ENCODE data around the gene BMP7.
A peak's percentile ranks its signal among the peaks of the same experiment; 100 is the strongest.
"Not testable (repeated sequence)": the region's sequence is repeated elsewhere in the genome, so short reads cannot be mapped to it uniquely, and the experiment has no call there.

Gene BMP7

DNA sequence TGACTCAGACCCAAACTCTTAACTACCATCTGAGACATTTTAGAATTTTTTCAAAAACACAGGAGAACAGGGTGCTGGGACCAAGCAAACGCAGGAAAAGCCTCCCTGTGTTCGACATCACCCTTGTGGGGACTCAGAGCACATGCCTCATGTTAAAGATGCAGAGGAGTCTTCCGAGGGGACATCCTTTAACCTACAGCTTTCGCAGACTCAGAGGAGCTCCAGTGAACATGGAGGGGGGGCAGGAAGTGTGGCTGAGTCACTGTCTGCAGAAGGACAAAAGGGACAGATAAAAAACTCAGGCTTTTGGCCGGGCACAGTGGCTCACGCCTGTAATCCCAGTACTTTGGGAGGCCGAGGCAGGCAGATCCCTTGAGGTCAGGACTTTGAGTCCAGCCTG is 15.1 kb downstream of the BMP7 start:
- Mint-ChIP-seq H3K4me1 (peaks cover 5% of the 10 kb centered on the region), H3K4me3 (no peak overlapping the region), H3K9me3 (no peaks in the 10 kb centered on the region), H3K27ac (no peak overlapping the region), H3K36me3 (no peaks in the 10 kb centered on the region)
- DNase-seq (ENCODE audit: low spot score in 2 of 2) (peak in 1 of 2 donors; percentile 51), ATAC-seq (peak; percentile 36)

DNA sequence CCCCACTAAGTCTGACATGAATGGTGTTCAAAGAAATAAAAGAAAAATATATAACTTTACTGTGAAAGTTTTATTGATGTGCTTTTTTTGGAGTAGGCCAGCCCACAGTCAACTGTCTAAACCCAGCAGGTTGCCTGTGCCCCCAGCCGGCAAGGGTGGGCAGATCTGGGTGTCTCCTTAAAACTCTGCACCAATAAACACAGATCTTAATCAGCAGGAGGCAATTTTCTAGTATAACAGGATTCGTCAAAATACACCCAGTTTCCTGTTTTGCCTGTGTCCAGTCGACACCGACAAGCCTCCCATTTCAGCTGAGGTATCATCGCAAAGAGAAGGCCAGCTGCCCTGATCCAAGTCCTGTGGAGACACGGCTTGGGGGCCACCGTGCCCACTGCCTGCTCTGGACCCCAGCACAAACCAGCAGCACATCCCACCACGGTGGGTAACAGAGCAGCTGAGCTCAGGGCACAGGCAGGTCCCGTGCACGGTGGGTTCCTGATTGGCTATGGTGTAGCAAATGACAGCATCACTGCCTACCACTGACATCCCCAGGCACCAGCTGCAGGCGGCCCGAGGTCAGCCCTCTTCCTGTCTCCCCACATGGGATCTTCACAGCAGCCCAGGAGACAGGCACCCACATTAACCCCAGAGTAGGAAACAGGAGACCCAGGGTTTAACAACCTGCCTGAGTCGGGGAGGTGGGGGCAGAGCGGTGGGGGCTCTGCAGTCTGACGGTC is 15.7 kb downstream of the BMP7 start:
- DNase-seq (ENCODE audit: low spot score in 2 of 2) (peak in 1 of 2 donors; percentile 54), ATAC-seq (peak; percentile 53)
- Mint-ChIP-seq H3K36me3 (no peaks in the 10 kb centered on the region), H3K27ac (no peak overlapping the region), H3K9me3 (no peaks in the 10 kb centered on the region), H3K4me1 (peaks cover 5% of the 10 kb centered on the region), H3K4me3 (no peak overlapping the region)

DNA sequence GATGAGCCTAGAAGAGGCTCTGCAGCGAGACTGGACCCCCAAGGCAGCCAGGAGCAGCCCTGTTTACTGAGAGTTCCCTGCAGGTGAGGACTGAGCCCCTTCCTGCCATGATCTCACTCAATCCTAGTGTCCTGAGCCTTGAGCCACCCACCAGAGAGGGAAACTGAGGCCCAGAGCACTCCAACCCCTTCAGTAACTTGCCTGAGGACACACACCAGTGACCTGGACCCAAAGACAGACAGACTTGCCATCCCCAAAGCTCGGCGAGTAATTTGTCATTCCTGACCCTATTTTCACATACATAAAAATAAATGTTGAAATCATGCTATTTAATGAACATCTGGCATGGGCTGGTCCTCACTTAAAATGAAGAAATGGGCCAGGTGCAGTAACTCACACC is 16.7 kb downstream of the BMP7 start:
- Mint-ChIP-seq H3K4me1 (peaks cover 5% of the 10 kb centered on the region), H3K36me3 (no peaks in the 10 kb centered on the region)

DNA sequence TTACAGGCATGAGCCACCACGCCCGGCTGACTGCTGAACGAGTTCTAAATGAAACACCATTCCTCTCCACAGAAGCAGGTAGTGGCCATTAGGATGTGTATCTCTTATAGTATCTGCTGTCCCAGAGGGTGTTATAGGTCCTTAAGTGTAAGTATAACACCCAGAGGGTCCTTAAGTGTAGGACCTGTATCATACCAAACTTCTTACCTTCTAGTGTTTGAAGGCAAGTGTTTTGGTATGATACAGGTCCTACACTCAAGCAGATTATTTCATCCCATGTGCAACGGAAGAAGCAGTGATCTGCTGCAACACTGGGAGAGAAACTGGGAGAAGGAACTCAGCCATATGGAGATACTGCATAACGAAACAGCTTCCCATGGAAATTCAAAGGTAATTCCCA is 17.4 kb downstream of the BMP7 start:
- Mint-ChIP-seq H3K4me3 (no peak overlapping the region), H3K4me1 (peaks cover 5% of the 10 kb centered on the region)
- ATAC-seq = no peak

More for the DNA sequence above, 16.7 kb downstream of the BMP7 start:
- no peak for DNase-seq (ENCODE audit: low spot score in 2 of 2)
- Mint-ChIP-seq H3K9me3 (no peaks in the 10 kb centered on the region), H3K27ac (no peak overlapping the region), H3K4me3 (no peak overlapping the region)
- ATAC-seq = no peak

DNA sequence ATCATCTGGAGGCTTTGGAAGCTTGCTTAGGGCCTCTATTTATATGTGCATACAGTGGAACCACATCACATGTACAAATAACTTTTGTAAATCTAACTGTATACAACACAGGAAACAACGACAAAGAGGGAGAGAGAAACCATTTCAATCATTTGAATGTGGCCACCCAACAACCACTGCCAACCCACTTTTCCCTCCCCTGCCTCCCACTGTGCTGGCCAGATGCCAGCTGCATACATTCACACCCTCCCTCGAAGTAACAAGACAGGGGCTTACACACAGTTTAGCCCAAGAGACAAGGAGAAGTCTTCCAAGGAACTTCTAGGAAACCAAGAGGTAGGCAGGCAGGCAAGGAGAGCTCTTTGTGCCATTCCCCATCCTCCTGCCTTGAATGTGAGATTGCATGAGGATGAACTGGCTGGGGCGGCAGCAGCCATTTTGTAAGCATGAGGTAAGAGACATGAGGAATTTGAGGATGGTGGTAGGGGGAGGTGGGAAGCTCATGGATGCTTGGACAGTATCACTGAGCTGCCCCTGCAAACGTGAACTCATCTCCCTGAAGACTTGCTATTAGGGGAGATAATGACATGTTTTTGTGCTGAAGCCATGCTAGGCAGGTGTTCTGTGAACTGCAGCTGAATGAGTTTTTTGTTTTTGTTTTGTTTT is 18.2 kb downstream of the BMP7 start:
- peaks cover 5% of the 10 kb centered on the region for H3K4me1 Mint-ChIP-seq
- no peak overlapping the region for H3K27ac Mint-ChIP-seq
- no peak for DNase-seq (ENCODE audit: low spot score in 2 of 2)
- H3K4me3 Mint-ChIP-seq = no peak overlapping the region
- no peaks in the 10 kb centered on the region for H3K9me3 Mint-ChIP-seq
- no peak for ATAC-seq
- no peaks in the 10 kb centered on the region for H3K36me3 Mint-ChIP-seq

More for the DNA sequence above, 17.4 kb downstream of the BMP7 start:
- H3K27ac Mint-ChIP-seq = no peak overlapping the region
- no peak for DNase-seq (ENCODE audit: low spot score in 2 of 2)
- no peaks in the 10 kb centered on the region for H3K9me3 Mint-ChIP-seq
- no peaks in the 10 kb centered on the region for H3K36me3 Mint-ChIP-seq

DNA sequence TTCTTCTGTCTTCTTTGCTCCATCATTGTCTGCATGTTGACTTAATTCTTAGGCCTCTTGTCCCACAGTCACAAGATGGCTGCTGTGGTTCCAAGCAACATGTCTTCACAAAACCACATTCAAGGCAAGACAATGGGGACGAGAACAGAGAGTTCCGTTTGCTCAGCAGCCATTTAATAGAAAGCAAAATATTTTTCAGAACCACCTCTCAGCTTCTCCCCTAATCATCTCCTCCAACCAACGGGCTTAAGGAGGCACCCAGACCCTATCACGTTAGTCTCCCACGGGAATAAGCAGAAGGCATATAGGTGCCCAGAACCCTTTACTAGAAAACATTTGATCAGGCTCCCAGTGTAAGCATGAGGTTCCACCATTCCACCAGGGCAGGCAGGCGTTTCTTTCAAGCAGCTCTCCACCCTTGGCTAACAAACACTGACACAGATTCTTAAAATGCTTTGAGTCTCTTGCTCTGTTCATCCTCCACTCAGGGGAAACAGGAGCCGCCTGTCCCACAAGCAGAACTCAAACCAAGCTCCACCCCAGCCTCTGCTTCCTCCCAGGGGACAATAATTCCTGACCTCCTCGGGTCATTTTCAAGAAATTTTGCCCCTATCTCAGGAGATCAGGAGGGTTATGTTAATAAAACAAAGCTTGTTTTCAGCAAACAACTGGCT is 19.0 kb downstream of the BMP7 start:
- Mint-ChIP-seq H3K4me3 (no peak overlapping the region), H3K27ac (no peak overlapping the region), H3K9me3 (no peaks in the 10 kb centered on the region), H3K4me1 (peaks cover 5% of the 10 kb centered on the region), H3K36me3 (no peaks in the 10 kb centered on the region)
- no peak for ATAC-seq
- DNase-seq (ENCODE audit: low spot score in 2 of 2) = no peak

DNA sequence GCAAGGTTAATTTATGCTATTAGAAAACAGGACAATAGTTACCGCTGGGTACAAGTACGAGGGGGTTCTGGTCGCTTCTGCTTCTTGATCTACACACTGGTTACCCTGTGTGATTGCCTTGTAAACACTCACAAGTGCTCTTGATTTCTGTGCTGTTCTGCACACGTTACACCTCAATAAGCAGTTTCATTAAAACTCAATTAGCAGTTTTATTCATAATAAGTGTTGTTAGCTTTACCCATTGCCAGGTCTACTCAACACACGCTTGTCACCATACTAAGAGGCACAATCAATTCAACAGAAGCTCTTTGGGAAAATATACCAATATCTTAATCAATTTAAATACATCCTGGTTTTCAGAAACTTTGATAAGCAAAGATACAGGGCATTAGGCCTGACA is 20.4 kb downstream of the BMP7 start:
- no peak for DNase-seq (ENCODE audit: low spot score in 2 of 2)
- no peak for ATAC-seq
- Mint-ChIP-seq H3K9me3 (no peaks in the 10 kb centered on the region), H3K36me3 (no peaks in the 10 kb centered on the region), H3K4me1 (peaks cover 1% of the 10 kb centered on the region), H3K27ac (no peak overlapping the region), H3K4me3 (no peak overlapping the region)

DNA sequence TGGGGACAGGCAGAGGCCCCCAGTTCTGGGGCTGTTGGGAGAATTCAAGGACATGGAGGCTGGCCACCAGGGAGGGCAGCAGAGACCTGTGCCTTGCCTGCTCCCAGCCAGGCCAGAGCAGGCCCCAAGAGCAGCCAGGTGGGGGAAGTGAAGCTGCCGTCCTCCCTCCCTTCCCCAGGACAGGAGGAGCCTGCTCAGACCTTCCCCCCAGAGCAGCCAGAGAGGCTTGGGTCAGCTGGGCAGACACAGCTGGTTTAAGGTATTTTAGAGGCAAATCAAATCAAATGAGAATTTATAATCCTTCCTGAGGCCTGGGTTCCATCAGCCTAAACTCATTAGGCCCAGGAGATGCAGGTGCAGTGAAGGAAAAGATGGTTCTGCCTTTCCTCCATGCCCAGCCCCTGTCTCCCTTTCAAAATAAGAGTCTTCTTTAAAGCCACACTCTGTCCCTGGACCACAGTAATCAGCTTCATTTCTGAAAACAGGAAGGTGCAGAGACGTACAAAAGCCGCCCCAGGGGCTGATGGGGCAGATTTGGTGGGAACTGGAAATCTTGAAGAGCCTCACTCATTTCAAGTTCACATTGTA is 21.7 kb downstream of the BMP7 start:
- Mint-ChIP-seq H3K36me3 (no peaks in the 10 kb centered on the region), H3K27ac (no peak overlapping the region), H3K4me1 (no peaks in the 10 kb centered on the region), H3K4me3 (no peak overlapping the region), H3K9me3 (no peaks in the 10 kb centered on the region)
- no peak for DNase-seq (ENCODE audit: low spot score in 2 of 2)
- ATAC-seq = no peak

DNA sequence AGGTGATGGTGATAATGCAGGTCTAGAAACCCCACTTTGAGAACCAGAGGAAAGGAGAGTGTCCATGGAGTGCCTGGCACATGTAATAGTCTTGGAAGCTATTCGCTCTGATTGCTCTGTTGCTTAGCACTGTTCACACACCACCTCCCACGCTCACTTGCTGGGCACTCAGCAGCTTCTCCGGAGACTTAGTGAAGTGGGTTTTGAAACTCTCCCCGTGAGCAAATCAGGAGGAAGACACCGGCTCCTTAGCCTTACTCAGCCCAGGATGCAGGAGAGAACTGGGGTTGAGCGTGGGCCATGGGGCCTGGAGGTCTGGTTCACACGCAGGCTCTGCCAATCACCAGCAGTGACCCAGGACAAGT is 22.2 kb downstream of the BMP7 start:
- no peaks in the 10 kb centered on the region for H3K36me3 Mint-ChIP-seq
- no peaks in the 10 kb centered on the region for H3K4me1 Mint-ChIP-seq
- H3K9me3 Mint-ChIP-seq = no peaks in the 10 kb centered on the region
- H3K27ac Mint-ChIP-seq = no peak overlapping the region
- no peak for DNase-seq (ENCODE audit: low spot score in 2 of 2)
- ATAC-seq = peak; percentile 27
- H3K4me3 Mint-ChIP-seq = no peak overlapping the region

DNA sequence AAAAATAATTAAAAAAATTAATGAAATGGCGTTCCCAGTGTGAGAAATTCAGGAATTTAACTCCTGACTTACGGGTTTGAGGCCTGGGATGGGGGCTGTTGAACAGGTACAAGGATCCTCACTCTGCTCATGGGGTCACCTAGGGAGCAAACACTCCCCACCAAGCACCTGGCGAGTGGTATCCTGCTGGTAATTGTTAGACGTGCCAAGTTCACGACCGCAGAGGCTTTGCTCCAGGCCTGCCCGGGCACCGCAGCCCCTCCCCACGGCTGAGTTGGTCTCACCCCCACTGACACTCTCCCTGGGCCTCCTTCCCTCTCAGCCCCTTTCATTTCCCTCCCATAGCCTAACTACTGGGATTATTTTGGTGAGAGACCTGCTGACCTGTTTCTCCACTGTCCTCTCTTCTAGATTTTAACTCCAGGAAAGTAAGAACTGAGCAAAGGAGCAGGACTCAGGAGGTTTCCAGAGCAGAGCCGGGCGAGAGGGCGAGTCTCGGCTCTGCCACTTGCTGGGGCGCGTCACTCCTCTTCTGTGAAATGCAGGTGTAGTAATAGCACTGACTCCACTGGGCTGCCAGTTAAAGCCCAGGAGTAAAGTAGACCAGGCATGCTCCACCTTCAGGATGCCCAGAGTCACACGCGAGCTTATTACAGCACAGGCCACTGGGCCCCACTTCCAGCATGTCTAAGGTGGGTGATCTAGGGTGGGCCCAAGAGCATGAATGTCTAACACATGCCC is 22.8 kb downstream of the BMP7 start:
- peak; percentile 29 for ATAC-seq
- Mint-ChIP-seq H3K27ac (no peak overlapping the region), H3K9me3 (no peaks in the 10 kb centered on the region), H3K36me3 (no peaks in the 10 kb centered on the region), H3K4me1 (no peaks in the 10 kb centered on the region), H3K4me3 (no peak overlapping the region)
- DNase-seq (ENCODE audit: low spot score in 2 of 2) = no peak

DNA sequence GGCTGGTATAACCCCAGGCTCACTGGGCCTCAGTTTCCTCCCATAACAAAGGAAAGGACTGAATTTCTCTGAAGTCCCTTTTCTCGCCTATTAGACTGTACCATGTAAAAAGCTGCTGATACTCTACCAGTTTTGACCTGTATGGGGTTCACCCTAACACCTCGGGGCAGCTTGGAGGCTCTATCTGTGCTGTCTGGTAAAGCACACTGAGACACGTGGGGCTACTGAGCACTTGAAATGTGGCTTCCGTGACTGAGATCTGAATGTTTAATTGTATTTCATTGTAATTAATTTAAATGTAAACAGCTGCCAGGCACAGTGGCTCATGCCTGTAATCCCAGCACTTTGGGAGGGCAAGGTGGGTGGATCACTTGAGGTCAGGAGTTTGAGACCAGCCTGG is 24.0 kb downstream of the BMP7 start:
- no peaks in the 10 kb centered on the region for H3K9me3 Mint-ChIP-seq
- H3K4me3 Mint-ChIP-seq = no peak overlapping the region
- DNase-seq (ENCODE audit: low spot score in 2 of 2) = no peak
- no peak overlapping the region for H3K27ac Mint-ChIP-seq
- no peaks in the 10 kb centered on the region for H3K36me3 Mint-ChIP-seq
- no peaks in the 10 kb centered on the region for H3K4me1 Mint-ChIP-seq
- ATAC-seq = no peak

DNA sequence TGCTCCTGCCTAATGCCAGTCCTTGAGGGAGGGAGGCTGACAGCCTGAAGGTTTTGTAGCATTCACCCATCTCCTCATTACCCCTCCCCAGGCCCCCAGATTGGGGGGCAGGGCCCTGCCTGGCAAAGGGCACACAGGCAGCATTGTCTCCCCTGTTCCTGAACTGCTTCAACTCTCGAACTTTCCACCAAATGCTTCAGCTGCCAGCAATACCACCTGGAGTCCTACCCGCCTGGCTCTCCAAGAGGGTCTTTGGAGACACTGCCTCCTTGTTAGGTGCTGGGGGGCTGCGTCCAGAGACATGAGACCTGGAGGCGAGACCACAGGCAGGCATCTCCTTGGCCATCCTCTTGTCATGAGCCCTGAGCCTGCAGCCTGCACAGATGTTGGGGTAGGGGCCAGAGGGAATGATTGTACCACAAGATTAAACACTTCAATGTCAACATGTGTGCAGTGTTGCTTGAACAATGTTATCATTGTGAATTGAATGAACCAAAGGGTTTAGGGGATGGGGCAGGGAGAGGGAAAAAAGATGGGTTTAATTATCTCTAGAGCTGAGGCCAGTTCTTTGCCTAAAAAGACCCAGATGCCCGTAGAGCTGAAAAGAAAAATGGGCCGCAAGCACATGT is 25.0 kb downstream of the BMP7 start:
- H3K4me1 Mint-ChIP-seq = no peaks in the 10 kb centered on the region
- no peak overlapping the region for H3K27ac Mint-ChIP-seq
- H3K9me3 Mint-ChIP-seq = no peaks in the 10 kb centered on the region
- no peak for DNase-seq (ENCODE audit: low spot score in 2 of 2)
- ATAC-seq = no peak
- H3K36me3 Mint-ChIP-seq = no peaks in the 10 kb centered on the region
- H3K4me3 Mint-ChIP-seq = no peak overlapping the region

DNA sequence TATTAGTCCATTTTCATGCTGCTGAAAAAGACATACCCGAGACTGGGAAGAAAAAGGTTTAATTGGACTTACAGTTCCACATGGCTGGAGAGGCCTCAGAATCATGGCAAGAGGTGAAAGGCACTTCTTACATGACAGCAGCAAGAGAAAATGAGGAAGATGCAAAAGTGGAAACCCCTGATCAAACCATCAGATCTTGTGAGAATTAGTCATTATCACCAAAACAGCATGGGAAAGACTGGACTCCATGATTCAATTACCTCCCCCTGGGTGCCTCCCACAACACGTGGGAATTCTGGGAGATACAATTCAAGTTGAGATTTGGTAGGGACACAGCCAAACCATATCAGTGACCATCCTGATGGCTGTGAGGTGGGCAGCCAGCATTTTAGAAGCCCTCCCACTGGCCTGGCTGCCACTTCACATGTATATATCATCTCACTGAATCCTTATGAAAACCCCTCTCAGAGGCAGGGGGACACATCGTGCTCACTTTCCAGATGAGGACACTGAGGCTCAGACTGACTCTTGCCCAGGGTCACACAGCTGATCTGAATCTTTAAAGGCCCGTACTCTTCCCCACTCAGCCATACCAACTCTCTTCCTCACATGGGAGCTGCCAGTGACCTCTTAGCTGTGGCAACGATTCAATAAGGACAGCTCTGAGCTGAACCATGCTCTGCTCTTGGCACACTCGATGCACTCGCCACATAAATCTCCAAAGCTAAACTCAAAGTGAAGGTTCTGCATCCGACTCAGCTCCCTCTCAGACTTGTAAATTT is 25.7 kb downstream of the BMP7 start:
- Mint-ChIP-seq H3K9me3 (no peaks in the 10 kb centered on the region), H3K36me3 (no peaks in the 10 kb centered on the region), H3K4me3 (no peak overlapping the region), H3K27ac (no peak overlapping the region), H3K4me1 (no peaks in the 10 kb centered on the region)
- ATAC-seq (no peak), DNase-seq (ENCODE audit: low spot score in 2 of 2) (no peak)

DNA sequence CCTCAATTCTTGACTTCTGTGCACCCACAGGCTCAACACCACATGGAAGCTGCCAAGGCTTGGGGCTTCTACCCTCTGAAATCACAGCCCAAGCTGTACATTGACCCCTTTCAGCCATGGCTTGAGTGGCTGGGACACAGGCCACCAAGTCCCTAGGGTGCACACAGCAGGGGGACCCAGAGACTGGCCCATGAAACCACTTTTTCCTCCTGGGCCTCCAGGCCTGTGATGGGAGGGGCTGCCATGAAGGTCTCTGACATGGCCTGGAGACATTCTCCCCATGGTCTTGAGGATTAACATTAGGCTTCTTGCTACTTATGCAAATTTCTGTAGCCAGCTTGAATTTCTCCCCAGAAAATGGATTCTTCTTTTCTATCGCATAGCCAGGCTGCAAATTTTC is 26.7 kb downstream of the BMP7 start:
- not testable (repeated sequence) for DNase-seq (ENCODE audit: low spot score in 2 of 2); H3K9me3 Mint-ChIP-seq; H3K36me3 Mint-ChIP-seq; H3K4me3 Mint-ChIP-seq; ATAC-seq; H3K27ac Mint-ChIP-seq; H3K4me1 Mint-ChIP-seq

Measured in stimulated activated effector memory CD8-positive, alpha-beta T cell treated with anti-CD3 and anti-CD28 coated beads, Interleukin-12 subunit alpha, Interleukin-12 subunit beta, amount 100 ng/mL, for 72 hours (primary cell).